ENCODE results near the gene LHFPL2.

DNA sequence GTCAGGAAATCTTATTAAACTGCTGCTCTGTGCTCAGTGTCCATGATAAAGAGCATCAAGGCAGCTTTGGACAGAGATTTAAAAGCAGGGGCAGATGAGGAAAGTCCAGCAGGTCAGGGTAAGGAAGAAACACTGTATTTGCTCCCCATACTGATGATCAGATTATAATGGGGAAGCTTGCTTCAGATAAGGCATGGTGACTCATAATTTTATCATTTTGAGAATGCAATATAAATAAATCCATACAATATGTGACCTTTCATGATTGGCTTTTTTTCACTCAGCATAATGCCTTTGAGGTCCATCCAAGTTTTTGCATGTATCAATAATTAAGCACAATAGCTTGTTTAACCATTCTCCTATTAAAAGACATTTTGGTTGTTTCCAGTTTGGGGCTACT, 48.1 kb upstream of the LHFPL2 start:
- no peak for TF ChIP-seq POLR2A (IDR thresholded peaks at IDR 0.05)
- TF ChIP-seq, protein P1, sequence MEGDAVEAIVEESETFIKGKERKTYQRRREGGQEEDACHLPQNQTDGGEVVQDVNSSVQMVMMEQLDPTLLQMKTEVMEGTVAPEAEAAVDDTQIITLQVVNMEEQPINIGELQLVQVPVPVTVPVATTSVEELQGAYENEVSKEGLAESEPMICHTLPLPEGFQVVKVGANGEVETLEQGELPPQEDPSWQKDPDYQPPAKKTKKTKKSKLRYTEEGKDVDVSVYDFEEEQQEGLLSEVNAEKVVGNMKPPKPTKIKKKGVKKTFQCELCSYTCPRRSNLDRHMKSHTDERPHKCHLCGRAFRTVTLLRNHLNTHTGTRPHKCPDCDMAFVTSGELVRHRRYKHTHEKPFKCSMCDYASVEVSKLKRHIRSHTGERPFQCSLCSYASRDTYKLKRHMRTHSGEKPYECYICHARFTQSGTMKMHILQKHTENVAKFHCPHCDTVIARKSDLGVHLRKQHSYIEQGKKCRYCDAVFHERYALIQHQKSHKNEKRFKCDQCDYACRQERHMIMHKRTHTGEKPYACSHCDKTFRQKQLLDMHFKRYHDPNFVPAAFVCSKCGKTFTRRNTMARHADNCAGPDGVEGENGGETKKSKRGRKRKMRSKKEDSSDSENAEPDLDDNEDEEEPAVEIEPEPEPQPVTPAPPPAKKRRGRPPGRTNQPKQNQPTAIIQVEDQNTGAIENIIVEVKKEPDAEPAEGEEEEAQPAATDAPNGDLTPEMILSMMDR (IDR thresholded peaks at IDR 0.05 in 8 of 11, conservative IDR thresholded peaks at IDR 0.05 in 3 of 11) = no peak

Data from spleen (tissue), 7 donors.